Kidney epithelial cell (primary cell): Measurements from ENCODE around the gene DGCR2. TPM values are rescaled to one million over a fixed set of nuclear protein-coding genes. Genes with fewer than 3 reads are reported as not detected.

ENCODE experiments used
- DNase-seq: peaks from one replicate; pipeline ENCODE4 v3.0.0-alpha.2; 2010; ENCODE audit warnings: low read depth
- H3K27me3 ChIP-seq: 2 replicates; pipeline ENCODE4 v1.6.0; 2011; ENCODE audit warnings: low read length; ENCODE audit not compliant: control insufficient read depth, insufficient read depth
- H3K36me3 ChIP-seq: 2 replicates; pipeline ENCODE4 v1.5.1; 2011; ENCODE audit warnings: low read length; ENCODE audit not compliant: control insufficient read depth, insufficient read depth
- H3K4me3 ChIP-seq: 2 replicates; pipeline ENCODE4 v1.5.1; 2011; ENCODE audit warnings: low read depth, mild to moderate bottlenecking, control low read depth, low read length
- CTCF ChIP-seq: IDR thresholded peaks from 2 replicates; pipeline ENCODE4 v1.5.1; 2011; ENCODE audit warnings: mild to moderate bottlenecking, moderate library complexity, low read length, control low read depth, inconsistent platforms; ENCODE audit not compliant: insufficient read depth, poor library complexity, severe bottlenecking
- total RNA-seq: library from RNA; depleted of rRNA; stranded (reverse); fragments of >200 nt; gene quantifications from 2 replicates; pipeline ENCODE4 v1.2.3, GENCODE V29; 2015

The DGCR2 gene
- total RNA-seq, 1 donor from 2014 or later = 71.2 TPM

GRCh38 chr22:19046287-19046686 is 75.9 kb downstream of the DGCR2 start:
- no peaks in the 10 kb centered on the region for H3K27me3 ChIP-seq
- peaks cover 3% of the 10 kb centered on the region for H3K36me3 ChIP-seq
- no peak for DNase-seq
- H3K4me3 ChIP-seq = no peak overlapping the region
- no peak for TF ChIP-seq CTCF

- no peak for TF ChIP-seq CTCF
- Histone ChIP-seq H3K27me3 (no peaks in the 10 kb centered on the region), H3K36me3 (peaks cover 3% of the 10 kb centered on the region), H3K4me3 (no peak overlapping the region)
- no peak for DNase-seq
Measured at GRCh38 chr22:19045094-19045493, 77.1 kb downstream of the DGCR2 start.

GRCh38 chr22:19044381-19044780 is 77.8 kb downstream of the DGCR2 start:
- H3K27me3 ChIP-seq = no peaks in the 10 kb centered on the region
- no peak for TF ChIP-seq CTCF
- DNase-seq = no peak
- no peak overlapping the region for H3K4me3 ChIP-seq
- peaks cover 3% of the 10 kb centered on the region for H3K36me3 ChIP-seq

- DNase-seq = no peak
- TF ChIP-seq CTCF = no peak
- Histone ChIP-seq H3K36me3 (peaks cover 3% of the 10 kb centered on the region), H3K4me3 (no peak overlapping the region), H3K27me3 (no peaks in the 10 kb centered on the region)
Measured at GRCh38 chr22:19043121-19044085, 78.8 kb downstream of the DGCR2 start.

GRCh38 chr22:19042285-19043120 is 79.7 kb downstream of the DGCR2 start:
- TF ChIP-seq CTCF = no peak
- H3K4me3 ChIP-seq = no peak overlapping the region
- H3K36me3 ChIP-seq = peaks cover 3% of the 10 kb centered on the region
- no peaks in the 10 kb centered on the region for H3K27me3 ChIP-seq
- DNase-seq = no peak
